B cell (primary cell): Measurements from ENCODE around the gene ZMYND12. TPM values are rescaled to one million over a fixed set of nuclear protein-coding genes. Genes with fewer than 3 reads are reported as not detected.

ENCODE experiments used
- ATAC-seq: fragments of 200-7000 bp; cut with Tn5 transposase; one replicate; pipeline ENCODE4 v1.10.0; 2021; ENCODE audit warnings: low read depth, mild to moderate bottlenecking, moderate number of reproducible peaks, moderate library complexity
- CTCF ChIA-PET: fragments of 350-600 bp; sonication (Branson Sonifier 250); formaldehyde crosslinking; loops from one replicate; lab custom pipeline; 2021; ENCODE audit warnings: antibody characterized with exemption, inconsistent platforms; lab: Charles Lee
- POLR2A ChIA-PET: fragments of 350-600 bp; sonication (Branson Sonifier 250); formaldehyde crosslinking; loops from one replicate; lab custom pipeline; 2021; ENCODE audit warnings: antibody characterized with exemption; lab: Charles Lee
- DNase-seq: peaks from one replicate; pipeline ENCODE4 v3.0.0; 2013
- H2AFZ ChIP-seq: 2 replicates; pipeline ENCODE4 v1.6.1; 2012; ENCODE audit warnings: mild to moderate bottlenecking, low read depth, low read length; ENCODE audit not compliant: insufficient read depth, poor library complexity, severe bottlenecking
- H3K27ac ChIP-seq, 2 donors: 1 replicate in 1 of 2; 2 replicates in 1 of 2; pipeline ENCODE4 v1.5.1; 2012 to 2013; ENCODE audit warnings: low read length in 2 of 2, mild to moderate bottlenecking in 2 of 2, moderate library complexity in 1 of 2
- H3K27me3 ChIP-seq, 4 experiments: fragments of 200-600 bp in 1 of 4; sonication (generic) in 1 of 4; replicated peaks in 1 of 4; 1 replicate in 2 of 4; 2 replicates in 2 of 4; pipeline versions ENCODE4 v1.6.1 to v1.7.0; 2013 to 2016; ENCODE audit warnings: low read length in 3 of 4, mild to moderate bottlenecking in 2 of 4, mixed read lengths in 1 of 4, moderate library complexity in 1 of 4; ENCODE audit not compliant: insufficient read depth in 4 of 4, control insufficient read depth in 3 of 4; ENCODE audit errors: control extremely low read depth in 1 of 4
- H3K36me3 ChIP-seq, 2 experiments: replicated peaks in 1 of 2; 1 replicate in 1 of 2; 2 replicates in 1 of 2; pipeline versions ENCODE4 v1.6.1 to v1.7.1; 2013; ENCODE audit warnings: low read length in 1 of 2; ENCODE audit not compliant: insufficient read depth in 2 of 2, control insufficient read depth in 1 of 2; ENCODE audit errors: control extremely low read depth in 1 of 2, extremely low read depth in 1 of 2
- H3K4me1 ChIP-seq, 2 donors: fragments of 200-600 bp in 1 of 2; sonication (generic) in 1 of 2; 1 replicate in 1 of 2; 2 replicates in 1 of 2; pipeline versions ENCODE4 v1.5.1 to v1.6.1; 2013 to 2017; ENCODE audit warnings: low read length in 2 of 2; ENCODE audit not compliant: control insufficient read depth in 2 of 2, insufficient read depth in 2 of 2
- H3K4me2 ChIP-seq: replicated peaks from 2 replicates; pipeline ENCODE3; 2012; ENCODE audit warnings: mild to moderate bottlenecking, low read depth, low read length; ENCODE audit not compliant: poor library complexity, severe bottlenecking
- H3K4me3 ChIP-seq, 5 experiments: fragments of 200-600 bp in 1 of 5; sonication (generic) in 1 of 5; 1 replicate in 3 of 5; 2 replicates in 2 of 5; pipeline versions ENCODE4 v1.5.1 to v1.7.0; 2011 to 2016; ENCODE audit warnings: low read length in 4 of 5, mild to moderate bottlenecking in 4 of 5, low read depth in 2 of 5, control low read depth in 1 of 5, moderate library complexity in 1 of 5; ENCODE audit not compliant: insufficient read depth in 1 of 5; ENCODE audit errors: control extremely low read depth in 1 of 5, extremely low read depth in 1 of 5
- H3K79me2 ChIP-seq: fragments of 200-600 bp; sonication (generic); one replicate; pipeline ENCODE4 v1.6.0; 2016; ENCODE audit warnings: low read length; ENCODE audit not compliant: control insufficient read depth, insufficient read depth
- H3K9ac ChIP-seq: fragments of 200-600 bp; sonication (generic); 2 replicates; pipeline ENCODE4 v1.6.1; 2017; ENCODE audit warnings: mild to moderate bottlenecking, low read length, moderate library complexity
- H3K9me3 ChIP-seq, 3 donors: one replicate each; pipeline versions ENCODE4 v1.6.1 to v1.7.1; 2013; ENCODE audit warnings: low read length in 2 of 3; ENCODE audit not compliant: control insufficient read depth in 2 of 3, insufficient read depth in 1 of 3; ENCODE audit errors: control extremely low read depth in 1 of 3
- H4K20me1 ChIP-seq: 2 replicates; pipeline ENCODE4 v1.6.0; 2012; ENCODE audit warnings: mild to moderate bottlenecking, low read length; ENCODE audit not compliant: insufficient read depth, control insufficient read depth, poor library complexity, severe bottlenecking
- H3K27ac Mint-ChIP-seq: one replicate; pipeline ENCODE4 v1.8.0; 2021; ENCODE audit warnings: mixed read lengths
- H3K27me3 Mint-ChIP-seq: one replicate; pipeline ENCODE4 v1.8.0; 2021; ENCODE audit warnings: mixed read lengths
- H3K4me1 Mint-ChIP-seq: one replicate; pipeline ENCODE4 v1.8.0; 2021; ENCODE audit warnings: mixed read lengths
- H3K4me3 Mint-ChIP-seq: one replicate; pipeline ENCODE4 v1.8.0; 2021; ENCODE audit warnings: mixed read lengths
- H3K9me3 Mint-ChIP-seq: one replicate; pipeline ENCODE4 v1.8.0; 2022; ENCODE audit warnings: mixed read lengths; ENCODE audit not compliant: insufficient read depth
- EZH2 ChIP-seq: IDR thresholded peaks from 2 replicates; pipeline ENCODE4 v1.6.1; 2012; ENCODE audit warnings: borderline replicate concordance, low read depth, mild to moderate bottlenecking, moderate library complexity, low read length; ENCODE audit not compliant: insufficient read depth, poor library complexity, severe bottlenecking
- WGBS: methylation state at CpG from one replicate; pipeline ENCODE4 v1.1.5; 2013; ENCODE audit warnings: missing lambda C conversion rate; ENCODE audit not compliant: insufficient coverage; 5-methylcytosine and 5-hydroxymethylcytosine counted together
- intact Hi-C: fragments of 100-400 bp; cut with micrococcal nuclease; formaldehyde crosslinking; loops from one replicate; pipeline ENCODE4 v1.10.0; 2022
- polyA plus RNA-seq: library from polyadenylated mRNA; depleted of rRNA; stranded (reverse); fragments of >200 nt; gene quantifications from 2 replicates; pipeline ENCODE4 v1.2.3, GENCODE V29; 2012
- total RNA-seq, 2 donors: library from RNA; stranded (reverse); fragments of 120-200 nt in 1 of 2; gene quantifications; 1 replicate in 1 of 2; 2 replicates in 1 of 2; pipeline versions ENCODE4 v1.2.3 to v1.2.4, GENCODE V29; 2013 to 2022
- TF ChIP-seq, protein P1 (sequence below): fragments of 200-600 bp; IDR thresholded peaks from one replicate; pipeline ENCODE4 v1.8.0; 2022; ENCODE audit warnings: antibody characterized with exemption, mild to moderate bottlenecking

Gene ZMYND12
- total and polyA plus RNA-seq, 2 donors (not counting 1 experiment from before 2014, with no cell fraction given) = 0.34 to 0.79 TPM

DNA sequence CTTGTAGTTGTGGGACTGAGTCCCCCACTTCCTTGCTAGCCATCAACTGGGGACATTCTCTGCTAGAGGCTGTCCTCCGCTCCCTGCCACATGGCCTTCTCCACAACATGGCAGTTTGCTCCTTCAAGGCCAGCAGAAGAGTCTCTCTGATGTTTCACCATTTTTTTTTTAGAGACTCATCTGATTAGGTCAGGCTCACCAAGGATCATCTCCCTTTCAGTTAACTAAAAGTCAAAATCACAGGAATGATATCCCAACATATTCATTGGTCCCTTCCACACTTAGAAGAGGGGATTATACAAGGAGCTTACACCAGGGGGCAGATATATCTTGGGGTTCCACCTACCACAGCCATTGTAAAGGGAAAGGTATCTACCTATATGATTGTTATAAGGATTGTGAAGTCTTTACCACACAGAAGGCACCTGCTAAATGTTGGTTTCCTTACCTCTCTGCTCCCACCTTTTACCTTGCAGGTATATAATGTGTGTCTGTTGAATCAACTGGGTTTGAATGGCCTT is 51.9 kb downstream of the ZMYND12 start:
- Histone ChIP-seq H4K20me1 (no peaks in the 10 kb centered on the region), H3K27ac (no peak overlapping the region), H3K4me2 (no peak overlapping the region), H3K36me3 (no peaks in the 10 kb centered on the region), H3K79me2 (no peaks in the 10 kb centered on the region), H3K27me3 (peaks cover 0 to 3% (median 0%) of the 10 kb centered on the region in 4 experiments), H3K4me3 (no peak overlapping the region), H3K9me3 (no peaks in the 10 kb centered on the region), H3K4me1 (no peaks in the 10 kb centered on the region), H2AFZ (no peak overlapping the region), H3K9ac (no peak overlapping the region)
- ATAC-seq (no peak), DNase-seq (no peak)
- Mint-ChIP-seq H3K4me3 (no peak overlapping the region), H3K27ac (no peak overlapping the region), H3K9me3 (no peaks in the 10 kb centered on the region), H3K27me3 (peaks cover 24% of the 10 kb centered on the region), H3K4me1 (no peaks in the 10 kb centered on the region)
- ChIA-PET POLR2A (no interaction called here), CTCF (no interaction called here)
- intact Hi-C loops = no loop called here
- WGBS = 100% methylated on average over 1 of the region's 1 CpG
- TF ChIP-seq EZH2 = no peak
- TF ChIP-seq, protein P1, sequence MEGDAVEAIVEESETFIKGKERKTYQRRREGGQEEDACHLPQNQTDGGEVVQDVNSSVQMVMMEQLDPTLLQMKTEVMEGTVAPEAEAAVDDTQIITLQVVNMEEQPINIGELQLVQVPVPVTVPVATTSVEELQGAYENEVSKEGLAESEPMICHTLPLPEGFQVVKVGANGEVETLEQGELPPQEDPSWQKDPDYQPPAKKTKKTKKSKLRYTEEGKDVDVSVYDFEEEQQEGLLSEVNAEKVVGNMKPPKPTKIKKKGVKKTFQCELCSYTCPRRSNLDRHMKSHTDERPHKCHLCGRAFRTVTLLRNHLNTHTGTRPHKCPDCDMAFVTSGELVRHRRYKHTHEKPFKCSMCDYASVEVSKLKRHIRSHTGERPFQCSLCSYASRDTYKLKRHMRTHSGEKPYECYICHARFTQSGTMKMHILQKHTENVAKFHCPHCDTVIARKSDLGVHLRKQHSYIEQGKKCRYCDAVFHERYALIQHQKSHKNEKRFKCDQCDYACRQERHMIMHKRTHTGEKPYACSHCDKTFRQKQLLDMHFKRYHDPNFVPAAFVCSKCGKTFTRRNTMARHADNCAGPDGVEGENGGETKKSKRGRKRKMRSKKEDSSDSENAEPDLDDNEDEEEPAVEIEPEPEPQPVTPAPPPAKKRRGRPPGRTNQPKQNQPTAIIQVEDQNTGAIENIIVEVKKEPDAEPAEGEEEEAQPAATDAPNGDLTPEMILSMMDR = peak; percentile 13

DNA sequence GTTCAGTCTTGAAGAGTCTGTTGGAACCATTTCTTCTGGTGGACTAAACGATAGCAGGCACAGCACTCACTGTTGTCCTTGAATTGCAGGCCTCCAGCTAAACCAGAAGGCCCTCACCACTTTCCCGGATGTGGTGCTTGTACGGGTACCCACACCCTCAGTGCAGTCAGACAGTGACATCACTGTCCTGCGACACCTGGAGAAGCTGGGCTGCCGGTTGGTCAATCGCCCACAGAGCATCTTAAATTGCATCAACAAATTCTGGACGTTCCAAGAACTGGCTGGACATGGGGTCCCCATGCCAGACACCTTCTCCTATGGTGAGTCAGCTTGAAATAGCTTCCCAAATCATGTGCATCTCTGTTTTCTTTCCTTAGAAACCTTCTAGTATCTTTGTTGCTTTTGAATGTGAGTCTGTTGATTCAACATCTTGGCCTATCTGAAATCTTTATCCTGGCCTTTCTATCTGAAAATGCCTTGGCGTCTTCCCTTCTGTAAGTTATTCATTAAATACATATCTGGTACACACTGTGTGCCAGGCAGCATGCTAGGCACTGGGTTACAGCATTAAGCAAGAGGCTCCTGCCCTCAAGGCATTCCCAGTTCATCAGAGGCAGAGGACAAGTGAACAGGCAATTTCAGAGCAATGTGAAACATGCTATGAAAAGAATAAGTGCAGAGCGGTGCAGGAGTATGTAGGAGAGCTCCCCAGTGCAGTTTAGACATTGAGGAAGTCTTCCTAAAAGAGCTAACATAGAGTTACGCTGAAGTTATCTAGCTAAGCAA is 56.3 kb downstream of the ZMYND12 start:
- no peak for TF ChIP-seq EZH2
- TF ChIP-seq, protein P1 = no peak
- no peaks in the 10 kb centered on the region for H3K9me3 ChIP-seq
- H2AFZ ChIP-seq = no peak overlapping the region
- H4K20me1 ChIP-seq = no peaks in the 10 kb centered on the region
- no peak overlapping the region for H3K27ac ChIP-seq
- H3K4me1 ChIP-seq = no peaks in the 10 kb centered on the region
- intact Hi-C loops = no loop called here
- no peak overlapping the region for H3K4me3 Mint-ChIP-seq
- H3K4me3 ChIP-seq = no peak overlapping the region
- 95% methylated on average over 9 of the region's 10 CpGs for WGBS
- no peaks in the 10 kb centered on the region for H3K9me3 Mint-ChIP-seq
- no peaks in the 10 kb centered on the region for H3K79me2 ChIP-seq
- H3K27me3 ChIP-seq = peaks cover 0 to 3% (median 0%) of the 10 kb centered on the region in 4 experiments
- no peak for DNase-seq
- no peaks in the 10 kb centered on the region for H3K4me1 Mint-ChIP-seq
- POLR2A ChIA-PET = no interaction called here
- no peak overlapping the region for H3K9ac ChIP-seq
- H3K27ac Mint-ChIP-seq = no peak overlapping the region
- H3K36me3 ChIP-seq = no peaks in the 10 kb centered on the region
- CTCF ChIA-PET = no interaction called here
- H3K27me3 Mint-ChIP-seq = peaks cover 10% of the 10 kb centered on the region
- ATAC-seq = no peak
- H3K4me2 ChIP-seq = no peak overlapping the region
